ENCODE results near the gene WNT3A. TPM values are rescaled to one million over a fixed set of nuclear protein-coding genes. Genes with fewer than 3 reads are reported as not detected.

Gene WNT3A
- total and polyA plus RNA-seq, 9 of the 15 experiments (the other 6 are each of a cell fraction or from before 2014, with no cell fraction given): not detected

GRCh38 chr1:228001738-228002535 lies 4.9 kb upstream of the WNT3A start:
- no TSS peak for BruUV-seq (replicated peaks)
- Histone ChIP-seq H3K4me1 (replicated peaks in 1 of 2; ENCODE audit: control insufficient read depth in 2 of 2, insufficient read depth in 2 of 2, low read length in 2 of 2) (peaks cover 0 to 26% of the 10 kb centered on the region in 2 experiments; a peak in 2 of 5 replicates), H3K9me1 (ENCODE audit: control insufficient read depth, insufficient read depth, low read length) (no peaks in the 10 kb centered on the region), H3K36me3 (ENCODE audit: control insufficient read depth, insufficient read depth, low read length) (no peaks in the 10 kb centered on the region), H3K4me3 (no peak overlapping the region), H3K4me2 (ENCODE audit: insufficient read depth, low read length) (no peak overlapping the region), H3K27ac (ENCODE audit: extremely low read depth, low read depth, low read length) (no peak overlapping the region), H3K9ac (ENCODE audit: insufficient read depth in 1 of 2, low read depth in 2 of 2, low read length in 2 of 2) (no peak overlapping the region), H4K20me1 (replicated peaks; ENCODE audit: control insufficient read depth, insufficient read depth, low read length) (0 out of 2 replicates have a peak, but pooled peaks cover 5% of the 10 kb centered on the region), H3K27me3 (ENCODE audit: control insufficient read depth in 2 of 2, insufficient read depth in 2 of 2, low read length in 2 of 2) (peaks cover 13 to 54% of the 10 kb centered on the region in 2 experiments; a peak in 4 of 5 replicates), H3K9me3 (replicated peaks; ENCODE audit: control insufficient read depth, insufficient read depth, low read depth, low read length) (peaks cover 3% of the 10 kb centered on the region; the same call in 1 of the 2 replicates), H3K79me2 (ENCODE audit: control insufficient read depth, insufficient read depth, low read length) (no peaks in the 10 kb centered on the region), H2AFZ (ENCODE audit: low read depth, low read length) (no peak overlapping the region)
- ChIA-PET CTCF (ENCODE audit: low intra/inter-chr PET ratio) (no interaction called here), POLR2A (interaction anchor here (0.6 kb wide), 2 partner anchors 94 to 96 kb away, joined by 3 read pairs; no protein-coding TSS in a partner anchor)
- intact Hi-C loops (cut with micrococcal nuclease): no loop called here
- no peak for FAIRE-seq
- 2% methylated on average over 15 of the region's 15 CpGs for WGBS (ENCODE audit: insufficient coverage, low coverage, missing lambda C conversion rate)
- DNase-seq (ENCODE audit: extremely low read depth in 1 of 4, low spot score in 3 of 4): peak in 2 of 4 experiments; percentile 4 to 7
- in situ Hi-C loops (cut with MboI): loop anchor here (5.0 kb wide), 1 partner anchor 515 kb away; no protein-coding TSS in a partner anchor
- ATAC-seq: no peak
- TF ChIP-seq ZNF398 (CRISPR knock-in tag; IDR thresholded peaks at IDR 0.05) (no peak), SRSF9 (IDR thresholded peaks at IDR 0.05; ENCODE audit: borderline replicate concordance, low read depth, low read length) (no peak), ZZZ3 (IDR thresholded peaks at IDR 0.05) (no peak), PRPF4 (IDR thresholded peaks at IDR 0.05; ENCODE audit: insufficient read depth, low read depth, low read length, poor library complexity, severe bottlenecking) (no peak), HMBOX1 (IDR thresholded peaks at IDR 0.05) (no peak), PREB (CRISPR knock-in tag; IDR thresholded peaks at IDR 0.05) (no peak), BRD4 (IDR thresholded peaks at IDR 0.05) (no peak), ZNF263 (CRISPR knock-in tag; IDR thresholded peaks at IDR 0.05; ENCODE audit: borderline replicate concordance) (no peak), ZNF395 (CRISPR knock-in tag; IDR thresholded peaks at IDR 0.05) (no peak), HDAC2 (IDR thresholded peaks at IDR 0.05) (no peak), MEF2D (tag; conservative IDR thresholded peaks at IDR 0.05; ENCODE audit: low read depth) (no peak), ZBTB7A (IDR thresholded peaks at IDR 0.05; ENCODE audit: borderline replicate concordance, control insufficient read depth, low read depth, low read length) (no peak), FOXP1 (CRISPR knock-in tag; IDR thresholded peaks at IDR 0.05) (no peak), TBL1XR1 (IDR thresholded peaks at IDR 0.05; ENCODE audit: low read length in 2 of 2) (no peak), ZNF696 (CRISPR knock-in tag; conservative IDR thresholded peaks at IDR 0.05) (no peak)
